Heart right ventricle (tissue), 16 donors: Measurements from ENCODE around the gene LSG1. TPM values are rescaled to one million over a fixed set of nuclear protein-coding genes. Genes with fewer than 3 reads are reported as not detected.

Source experiments
- ATAC-seq, 8 donors: fragments of 200-7000 bp; cut with Tn5 transposase; one replicate each; pipeline ENCODE4 v1.9.1; 2020; ENCODE audit warnings: mild to moderate bottlenecking in 8 of 8, moderate library complexity in 8 of 8, moderate number of reproducible peaks in 1 of 8
- DNase-seq, 2 donors: peaks; one replicate each; pipeline ENCODE4 v3.0.0-alpha.2; 2020
- H3K27ac ChIP-seq, 10 donors: fragments of 200-600 bp; sonication (generic) in 2 of 10; one replicate each; pipeline versions ENCODE4 v1.5.0 to v1.8.0; 2020 to 2022; ENCODE audit warnings: mild to moderate bottlenecking in 3 of 10
- H3K27me3 ChIP-seq, 7 donors: fragments of 200-600 bp; one replicate each; pipeline ENCODE4 v1.8.0; 2021 to 2022; ENCODE audit warnings: mild to moderate bottlenecking in 2 of 7
- H3K36me3 ChIP-seq, 9 donors: fragments of 200-600 bp; sonication (generic) in 1 of 9; one replicate each; pipeline versions ENCODE4 v1.5.0 to v1.8.0; 2020 to 2022; ENCODE audit warnings: mild to moderate bottlenecking in 2 of 9
- H3K4me1 ChIP-seq, 9 donors: fragments of 200-600 bp; sonication (generic) in 1 of 9; one replicate each; pipeline versions ENCODE4 v1.5.0 to v1.8.0; 2020 to 2022; ENCODE audit warnings: mild to moderate bottlenecking in 4 of 9
- H3K4me3 ChIP-seq, 10 donors: fragments of 200-600 bp; sonication (generic) in 2 of 10; one replicate each; pipeline versions ENCODE4 v1.5.0 to v1.8.0; 2020 to 2022; ENCODE audit warnings: mild to moderate bottlenecking in 7 of 10, moderate library complexity in 2 of 10
- H3K9me3 ChIP-seq, 11 donors: fragments of 200-600 bp in 10 of 11; sonication (generic) in 2 of 11; one replicate each; pipeline versions ENCODE4 v1.5.0 to v1.8.0; 2013 to 2022; ENCODE audit warnings: mild to moderate bottlenecking in 2 of 11, control low read depth in 1 of 11, moderate library complexity in 1 of 11
- WGBS, 2 donors: extraction: QIAGEN DNeasy Blood & Tissue Kit; methylation state at CpG; one replicate each; pipeline ENCODE4 v1.1.7; 2013; ENCODE audit warnings: inconsistent platforms in 1 of 2; 5-methylcytosine and 5-hydroxymethylcytosine counted together
- intact Hi-C, 10 donors: fragments of 100-400 bp; cut with DNase I; formaldehyde crosslinking; loops; one replicate each; pipeline versions ENCODE4 v1.11.1 to v1.14.2; 2022
- polyA plus RNA-seq, 2 donors: library from polyadenylated mRNA; stranded (reverse); fragments of 200-250 nt; gene quantifications; one replicate each; pipeline ENCODE4 v1.2.3, GENCODE V29; 2013
- total RNA-seq, 10 donors: library from RNA; stranded (reverse); fragmentation: NEBNext Ultra II Directional in 3 of 10; extraction: Animal tissue kit (Norgen Biotek cat#: 25700) in 3 of 10; gene quantifications; one replicate each; pipeline versions ENCODE4 v1.2.1 to v1.2.4, GENCODE V29; 2021 to 2023
- TF ChIP-seq, protein P1 (sequence below), 9 donors: fragments of 200-600 bp; sonication (generic) in 2 of 9; IDR thresholded peaks; one replicate each; pipeline versions ENCODE4 v1.5.0 to v1.8.0; 2021 to 2022; ENCODE audit warnings: antibody characterized with exemption in 9 of 9, mild to moderate bottlenecking in 5 of 9, moderate library complexity in 1 of 9
- donor health status: Arrhythmogenic right ventricular cardiomyopathy.
- donor health status: ischemic (EF 13 %, LVEDD 7.1; RV severe dilation, severe dysfunction).
- donor health status: healthy with polysubstance abuse.
- donor health status: DM: no; HTN: yes; CAD: no.
- donor health status: DM: no; HTN: no; CAD: no.
- donor health status: ischemic (EF 25% LVEDD 6.9; RV normal size, moderate dysfunction).
- donor health status: ischemic (EF 25% LVEDD 5.7; RV mildly dilated, moderate dysfunction).
- donor health status: healthy.
- donor health status: DM: yes; HTN: yes; CAD: no.
- donor health status: Ischemic cardiomyopathy.
- donor health status: ischemic (EF 35%, LVEDD 5.7; RV mildly dilated, moderate dysfunction).
- donor health status: nonischemic (EF 11% LVEDD 7.7; RV severe dilation, severe dysfunction).
- donor health status: DM: yes; HTN: yes; CAD: no.
- donor health status: PGD.
- donor health status: ischemic (EF 29% LVEDD 5.4; RV normal size, mild dysfunction).
- donor health status: nonischemic (EF 23%, LVEDD 6.1; RV moderate dilation, normal function).

Gene LSG1
- total and polyA plus RNA-seq, 12 donors: 11.3 to 22.1 (median 18.5) TPM

DNA sequence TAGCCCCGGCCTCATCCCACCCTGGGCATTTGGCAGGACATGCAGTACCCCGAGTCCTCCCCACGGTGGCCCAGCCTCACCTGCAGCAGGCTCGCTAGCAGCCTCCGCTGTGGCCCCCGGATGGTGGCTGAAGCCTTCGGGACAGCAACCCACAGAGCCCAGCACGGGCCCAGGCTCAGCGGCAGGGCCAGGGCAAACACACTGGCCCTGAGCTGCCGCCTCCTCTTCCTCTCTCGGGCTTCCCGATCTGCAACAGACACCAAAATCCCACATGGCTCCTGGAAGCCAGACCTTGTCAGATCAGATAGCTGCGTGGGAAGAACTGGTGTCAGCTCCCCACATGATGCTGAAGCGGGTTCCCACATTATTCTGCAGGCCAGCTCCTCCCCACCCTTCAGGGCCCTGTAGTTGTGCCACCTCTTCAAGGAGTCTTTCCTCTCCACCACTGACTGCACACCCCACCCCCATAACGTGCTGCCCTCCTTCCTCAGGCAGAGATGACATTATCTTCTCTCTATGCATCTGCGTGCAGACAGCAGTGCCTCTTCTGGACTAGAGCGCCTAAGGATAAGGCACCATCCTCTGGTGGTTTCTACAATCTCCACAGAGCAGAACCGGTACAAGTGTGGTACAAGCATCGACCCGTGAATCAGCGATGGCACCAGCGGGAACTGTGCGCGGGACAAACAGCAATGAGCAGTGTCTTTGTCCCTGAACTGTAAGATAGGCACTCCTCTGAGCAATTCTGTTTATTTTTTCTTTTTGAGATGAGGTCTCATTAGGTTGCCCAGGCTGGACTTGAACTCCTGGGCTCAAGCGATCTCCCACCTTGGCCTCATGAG is 48.3 kb downstream of the LSG1 start:
- 92% methylated on average over 25 of the region's 25 CpGs for WGBS, 2 donors
- Histone ChIP-seq H3K4me3 (no peak overlapping the region), H3K36me3 (peaks cover 0 to 73% (median 0%) of the 10 kb centered on the region in 9 donors), H3K4me1 (peaks cover 0 to 6% (median 0%) of the 10 kb centered on the region in 9 donors), H3K27me3 (no peaks in the 10 kb centered on the region), H3K9me3 (no peaks in the 10 kb centered on the region), H3K27ac (no peak overlapping the region)
- intact Hi-C loops: loop anchor here in 1 of 10 donors (10.0 kb wide), 1 partner anchor 289 kb away; no protein-coding TSS in a partner anchor
- ATAC-seq (no peak), DNase-seq (no peak)
- TF ChIP-seq, protein P1, sequence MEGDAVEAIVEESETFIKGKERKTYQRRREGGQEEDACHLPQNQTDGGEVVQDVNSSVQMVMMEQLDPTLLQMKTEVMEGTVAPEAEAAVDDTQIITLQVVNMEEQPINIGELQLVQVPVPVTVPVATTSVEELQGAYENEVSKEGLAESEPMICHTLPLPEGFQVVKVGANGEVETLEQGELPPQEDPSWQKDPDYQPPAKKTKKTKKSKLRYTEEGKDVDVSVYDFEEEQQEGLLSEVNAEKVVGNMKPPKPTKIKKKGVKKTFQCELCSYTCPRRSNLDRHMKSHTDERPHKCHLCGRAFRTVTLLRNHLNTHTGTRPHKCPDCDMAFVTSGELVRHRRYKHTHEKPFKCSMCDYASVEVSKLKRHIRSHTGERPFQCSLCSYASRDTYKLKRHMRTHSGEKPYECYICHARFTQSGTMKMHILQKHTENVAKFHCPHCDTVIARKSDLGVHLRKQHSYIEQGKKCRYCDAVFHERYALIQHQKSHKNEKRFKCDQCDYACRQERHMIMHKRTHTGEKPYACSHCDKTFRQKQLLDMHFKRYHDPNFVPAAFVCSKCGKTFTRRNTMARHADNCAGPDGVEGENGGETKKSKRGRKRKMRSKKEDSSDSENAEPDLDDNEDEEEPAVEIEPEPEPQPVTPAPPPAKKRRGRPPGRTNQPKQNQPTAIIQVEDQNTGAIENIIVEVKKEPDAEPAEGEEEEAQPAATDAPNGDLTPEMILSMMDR (IDR thresholded peaks at IDR 0.05): no peak

DNA sequence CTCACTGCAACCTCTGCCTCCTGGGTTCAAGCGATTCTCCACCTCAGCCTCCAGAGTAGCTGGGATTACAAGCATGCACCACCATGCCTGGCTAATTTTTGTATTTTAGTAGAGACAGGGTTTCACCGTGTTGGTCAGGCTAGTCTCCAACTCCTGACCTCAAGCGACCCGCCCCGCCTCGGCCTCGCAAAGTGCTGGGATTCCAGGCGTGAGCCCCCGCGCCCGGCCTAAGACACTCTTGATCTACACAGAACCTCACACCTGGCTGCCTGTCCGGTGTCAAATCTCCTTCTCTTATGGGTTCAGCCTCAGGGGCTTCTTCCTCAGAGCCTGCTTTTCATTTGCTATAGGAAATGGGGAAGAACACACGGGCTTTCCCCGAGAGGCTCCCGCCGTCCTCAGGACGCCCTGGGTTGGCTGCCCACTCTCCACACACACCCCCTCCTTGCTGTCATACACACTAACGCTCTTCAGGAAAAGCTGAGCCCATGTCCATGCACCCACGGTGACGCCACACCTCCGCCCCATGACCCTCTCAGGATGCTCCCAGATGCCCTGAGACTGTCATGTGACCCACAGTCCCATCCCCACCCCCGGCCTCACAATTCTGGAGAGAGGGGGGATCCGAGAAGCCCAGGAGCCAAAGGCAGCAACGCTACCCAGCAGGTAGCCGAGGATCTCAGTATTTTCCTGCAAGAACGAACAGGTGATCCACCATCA is 49.2 kb downstream of the LSG1 start:
- WGBS, 2 donors: 95 to 96% methylated on average over 26 of the region's 26 CpGs
- no peaks in the 10 kb centered on the region for H3K9me3 ChIP-seq
- peaks cover 0 to 68% (median 0%) of the 10 kb centered on the region in 9 donors for H3K36me3 ChIP-seq
- H3K4me3 ChIP-seq: no peak overlapping the region
- intact Hi-C loops: loop anchor here in 1 of 10 donors (10.0 kb wide), 1 partner anchor 288 kb away; no protein-coding TSS in a partner anchor
- H3K27me3 ChIP-seq: no peaks in the 10 kb centered on the region
- peaks cover 0 to 6% (median 0%) of the 10 kb centered on the region in 9 donors for H3K4me1 ChIP-seq
- ATAC-seq (no peak), DNase-seq (no peak)
- TF ChIP-seq, protein P1 (IDR thresholded peaks at IDR 0.05): no peak
- no peak overlapping the region for H3K27ac ChIP-seq

DNA sequence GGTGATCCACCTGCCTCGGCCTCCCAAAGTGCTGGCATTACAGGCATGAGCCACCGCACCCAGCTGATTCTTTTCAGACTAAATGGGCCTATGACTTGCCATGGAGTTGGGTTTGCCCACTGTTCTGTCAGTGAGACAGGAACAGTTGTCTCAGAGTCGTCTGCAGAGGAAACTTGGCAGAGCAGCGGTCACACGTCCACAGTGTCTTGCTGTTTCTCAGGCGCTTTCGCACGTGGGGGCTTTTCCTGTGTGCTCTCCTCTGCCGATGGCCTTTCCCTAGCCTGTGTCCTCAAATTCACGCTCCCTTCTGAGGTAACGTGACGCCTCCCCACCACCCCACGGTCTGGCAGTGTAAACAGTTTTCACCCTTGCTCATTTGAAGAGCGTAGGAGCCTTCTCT is 50.0 kb downstream of the LSG1 start:
- peaks cover 0 to 6% (median 0%) of the 10 kb centered on the region in 9 donors for H3K4me1 ChIP-seq
- ATAC-seq (no peak), DNase-seq (no peak)
- no peaks in the 10 kb centered on the region for H3K27me3 ChIP-seq
- TF ChIP-seq, protein P1 (IDR thresholded peaks at IDR 0.05): no peak
- H3K36me3 ChIP-seq: peaks cover 0 to 68% (median 0%) of the 10 kb centered on the region in 9 donors
- H3K4me3 ChIP-seq: no peak overlapping the region
- intact Hi-C loops: loop anchor here in 1 of 10 donors (10.0 kb wide), 1 partner anchor 287 kb away; no protein-coding TSS in a partner anchor
- H3K27ac ChIP-seq: no peak overlapping the region
- WGBS, 2 donors: 85 to 90% methylated on average over 14 of the region's 14 CpGs
- H3K9me3 ChIP-seq: no peaks in the 10 kb centered on the region

DNA sequence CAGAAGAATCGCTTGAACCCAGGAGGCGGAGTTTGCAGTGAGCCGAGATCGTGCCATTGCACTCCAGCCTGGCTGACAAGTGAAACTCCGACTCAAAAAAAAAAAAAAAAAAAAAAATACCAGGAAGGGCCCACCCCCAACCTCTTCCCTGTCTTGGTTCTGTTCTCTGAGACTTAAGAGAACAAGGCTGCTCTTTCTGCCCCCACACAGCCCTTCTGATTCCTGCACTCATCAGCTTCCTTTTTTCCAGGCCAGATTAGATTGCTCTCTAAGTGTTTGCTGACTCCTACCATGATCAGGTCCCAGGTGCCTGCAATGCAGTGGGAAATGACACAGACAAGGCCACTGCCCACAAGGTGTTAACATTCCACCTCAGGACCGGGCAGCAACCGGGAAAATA is 51.8 kb downstream of the LSG1 start:
- no peaks in the 10 kb centered on the region for H3K27me3 ChIP-seq
- TF ChIP-seq, protein P1 (IDR thresholded peaks at IDR 0.05): no peak
- H3K27ac ChIP-seq: no peak overlapping the region
- ATAC-seq: no peak
- no peak overlapping the region for H3K4me3 ChIP-seq
- peaks cover 0 to 69% (median 0%) of the 10 kb centered on the region in 9 donors for H3K36me3 ChIP-seq
- intact Hi-C loops: loop anchor here in 1 of 10 donors (10.0 kb wide), 1 partner anchor 285 kb away; no protein-coding TSS in a partner anchor
- 82 to 94% methylated on average over 7 of the region's 7 CpGs for WGBS, 2 donors
- no peaks in the 10 kb centered on the region for H3K9me3 ChIP-seq
- DNase-seq: no peak
- peaks cover 0 to 6% (median 0%) of the 10 kb centered on the region in 9 donors for H3K4me1 ChIP-seq
